Central memory CD8-positive, alpha-beta T cell (primary cell): Measurements from ENCODE around the gene CDC14A.

Experiments
- ATAC-seq: fragments of 150-1000 bp; cut with Tn5 transposase; replicated peaks from 2 replicates; pipeline ENCODE4 v1.10.0; 2022; ENCODE audit warnings: mild to moderate bottlenecking, moderate FRiP score, moderate number of reproducible peaks; ENCODE audit not compliant: poor library complexity, severe bottlenecking; ENCODE audit errors: extremely low read depth
- DNase-seq, 2 donors: peaks; one replicate each; pipeline ENCODE4 v3.0.0; 2021; ENCODE audit warnings: low spot score in 2 of 2
- H3K27ac Mint-ChIP-seq: one replicate; pipeline ENCODE4 v1.8.0; 2022; ENCODE audit warnings: low read depth, mild to moderate bottlenecking, moderate library complexity, mixed read lengths
- H3K27me3 Mint-ChIP-seq: one replicate; pipeline ENCODE4 v1.8.0; 2022; ENCODE audit warnings: mixed read lengths
- H3K36me3 Mint-ChIP-seq: one replicate; pipeline ENCODE4 v1.8.0; 2022; ENCODE audit warnings: mild to moderate bottlenecking, moderate library complexity, mixed read lengths; ENCODE audit not compliant: insufficient read depth
- H3K4me1 Mint-ChIP-seq: one replicate; pipeline ENCODE4 v1.8.0; 2022; ENCODE audit warnings: mixed read lengths
- H3K4me3 Mint-ChIP-seq: one replicate; pipeline ENCODE4 v1.8.0; 2022; ENCODE audit warnings: mild to moderate bottlenecking, moderate library complexity, mixed read lengths
- H3K9me3 Mint-ChIP-seq: one replicate; pipeline ENCODE4 v1.8.0; 2022; ENCODE audit warnings: mixed read lengths

The CDC14A gene

DNA sequence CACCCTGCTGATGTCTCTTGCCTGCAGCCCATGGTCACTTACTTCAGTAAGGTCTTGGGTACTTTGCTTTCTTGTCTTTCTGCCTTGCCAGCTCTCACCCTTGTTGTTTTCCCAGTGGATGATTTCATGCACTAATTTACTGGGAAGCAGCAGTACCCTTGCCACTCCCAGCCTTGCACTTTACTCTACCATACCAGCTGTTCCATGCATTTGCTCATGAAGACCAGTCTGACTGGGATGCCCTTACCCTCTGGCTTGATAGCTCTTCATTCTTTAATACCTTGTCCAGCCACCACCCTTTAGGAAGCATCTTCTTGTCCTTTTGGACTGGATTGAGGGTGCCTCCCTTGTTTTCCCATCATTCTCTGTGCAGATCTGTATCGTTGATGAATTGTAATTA is 28.3 kb downstream of the CDC14A start:
- no peaks in the 10 kb centered on the region for H3K27me3 Mint-ChIP-seq
- H3K4me3 Mint-ChIP-seq = no peak overlapping the region
- no peak for DNase-seq
- H3K9me3 Mint-ChIP-seq = no peaks in the 10 kb centered on the region
- no peak overlapping the region for H3K27ac Mint-ChIP-seq
- ATAC-seq = no peak
- H3K36me3 Mint-ChIP-seq = peaks cover 33% of the 10 kb centered on the region
- H3K4me1 Mint-ChIP-seq = peaks cover 52% of the 10 kb centered on the region

DNA sequence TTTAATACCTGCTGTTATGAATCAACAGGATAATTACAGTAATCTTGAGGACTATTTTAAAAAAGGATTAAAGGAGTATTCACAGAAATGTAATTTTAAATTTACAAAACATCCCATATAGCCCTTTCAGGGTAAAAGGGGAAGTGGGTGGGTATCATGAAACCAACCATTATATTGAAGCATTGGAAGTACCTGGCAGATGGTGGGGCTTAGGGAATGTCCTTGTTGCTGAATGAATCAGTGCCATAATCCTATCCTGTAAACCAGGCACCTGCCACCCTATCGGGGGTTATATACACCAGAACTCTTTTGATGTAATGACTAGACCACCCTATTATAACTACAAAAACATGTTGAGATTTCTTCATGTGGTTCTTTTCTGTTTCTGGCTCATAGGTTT is 30.4 kb downstream of the CDC14A start:
- peaks cover 31% of the 10 kb centered on the region for H3K36me3 Mint-ChIP-seq
- ATAC-seq = no peak
- H3K4me1 Mint-ChIP-seq = peaks cover 53% of the 10 kb centered on the region
- H3K27me3 Mint-ChIP-seq = no peaks in the 10 kb centered on the region
- DNase-seq = no peak
- H3K9me3 Mint-ChIP-seq = no peaks in the 10 kb centered on the region
- no peak overlapping the region for H3K4me3 Mint-ChIP-seq
- H3K27ac Mint-ChIP-seq = no peak overlapping the region

DNA sequence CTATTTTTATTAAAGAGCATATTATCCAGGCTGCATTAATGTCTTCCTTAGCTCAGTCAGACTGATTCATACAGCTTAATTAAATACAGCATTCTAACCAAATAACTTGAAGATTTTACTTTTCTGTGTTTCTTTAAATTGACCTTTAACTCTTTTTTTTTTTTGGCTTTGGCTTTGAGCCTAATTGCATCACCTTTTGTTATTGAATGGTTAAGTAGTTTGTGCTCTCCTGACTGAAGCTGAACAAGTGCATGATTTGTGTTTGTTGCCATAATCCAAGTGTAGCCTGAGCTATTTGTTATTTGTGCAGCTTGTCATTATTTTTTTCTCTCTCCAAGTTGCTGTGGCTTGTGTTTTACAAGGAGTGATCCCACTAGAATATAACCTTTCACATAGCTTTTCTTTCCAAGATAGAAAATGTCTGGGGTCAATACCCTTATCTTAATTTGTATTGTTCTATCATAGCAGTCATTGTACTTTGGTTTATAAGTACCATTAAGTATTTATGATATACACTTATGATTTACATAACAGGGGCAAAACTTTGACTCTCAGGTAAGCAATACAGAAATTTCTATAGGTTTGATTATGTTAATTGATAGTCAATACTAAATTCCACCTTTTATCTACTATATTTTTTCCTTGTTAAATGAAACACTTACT is 31.6 kb downstream of the CDC14A start:
- no peaks in the 10 kb centered on the region for H3K9me3 Mint-ChIP-seq

DNA sequence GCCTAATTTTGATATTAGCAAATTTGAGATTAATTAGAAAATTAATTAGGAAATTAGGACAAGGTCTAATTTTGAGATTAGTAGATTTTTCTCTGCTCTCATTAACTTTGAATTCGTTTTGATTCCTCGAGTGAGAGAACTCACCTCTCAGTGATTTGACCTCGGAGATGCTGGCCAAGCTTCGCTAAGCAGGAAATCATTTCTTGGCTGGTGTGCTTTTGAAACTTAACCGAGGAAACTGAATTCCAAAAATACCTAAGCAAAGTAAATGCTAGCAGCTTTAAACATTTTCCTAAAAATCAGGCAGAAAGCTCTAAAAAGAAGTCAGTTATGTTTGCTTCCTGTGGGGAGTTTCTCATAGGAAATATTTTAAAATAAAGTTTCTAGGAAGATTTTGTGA is 34.9 kb downstream of the CDC14A start:
- ATAC-seq = no peak
- H3K9me3 Mint-ChIP-seq = no peaks in the 10 kb centered on the region
- H3K4me1 Mint-ChIP-seq = peaks cover 52% of the 10 kb centered on the region
- no peaks in the 10 kb centered on the region for H3K27me3 Mint-ChIP-seq
- no peak for DNase-seq
- peaks cover 36% of the 10 kb centered on the region for H3K36me3 Mint-ChIP-seq
- H3K4me3 Mint-ChIP-seq = peak overlapping the region; percentile 58
- peak overlapping the region; percentile 71 for H3K27ac Mint-ChIP-seq

More for the DNA sequence above, 31.6 kb downstream of the CDC14A start:
- Mint-ChIP-seq H3K4me3 (no peak overlapping the region), H3K4me1 (peaks cover 51% of the 10 kb centered on the region), H3K36me3 (peaks cover 30% of the 10 kb centered on the region), H3K27ac (peak overlapping the region; percentile 30), H3K27me3 (no peaks in the 10 kb centered on the region)
- no peak for ATAC-seq
- DNase-seq = no peak

DNA sequence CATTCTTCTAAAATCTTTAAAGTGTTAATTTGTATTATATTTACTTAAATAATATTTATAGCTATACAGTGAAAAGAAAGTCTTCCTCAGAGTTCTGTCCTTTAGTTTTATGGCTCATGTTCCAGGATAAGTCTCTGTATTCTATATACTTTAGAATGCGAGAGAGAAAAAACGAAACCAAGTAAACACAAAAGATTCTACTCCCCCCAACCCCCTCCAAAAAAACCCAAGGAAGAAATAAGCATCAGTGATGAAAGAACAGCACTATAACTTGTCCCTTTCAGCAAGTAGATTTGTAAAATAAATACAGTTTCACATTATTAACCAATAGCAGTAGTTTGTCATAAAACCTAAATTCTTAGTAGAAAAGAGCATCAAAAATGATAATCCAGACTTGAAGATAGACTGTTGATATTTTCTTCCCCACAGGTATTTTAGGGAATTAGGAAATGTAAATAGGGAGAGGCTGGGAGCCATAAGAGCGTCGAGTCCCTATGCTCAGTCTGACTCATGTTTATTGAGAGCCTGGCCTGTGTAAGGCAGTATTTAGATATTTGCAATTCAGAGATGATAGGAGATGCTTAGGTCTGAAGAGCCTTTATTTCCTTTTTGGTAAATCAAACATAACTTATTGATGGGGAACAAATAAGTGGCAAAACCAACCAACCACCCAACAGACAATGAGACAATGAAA is 35.5 kb downstream of the CDC14A start:
- H3K4me3 Mint-ChIP-seq = peak overlapping the region; percentile 58
- peak overlapping the region; percentile 71 for H3K27ac Mint-ChIP-seq
- H3K9me3 Mint-ChIP-seq = no peaks in the 10 kb centered on the region
- H3K27me3 Mint-ChIP-seq = no peaks in the 10 kb centered on the region
- DNase-seq = no peak
- peaks cover 37% of the 10 kb centered on the region for H3K36me3 Mint-ChIP-seq
- ATAC-seq = no peak
- H3K4me1 Mint-ChIP-seq = peaks cover 53% of the 10 kb centered on the region

DNA sequence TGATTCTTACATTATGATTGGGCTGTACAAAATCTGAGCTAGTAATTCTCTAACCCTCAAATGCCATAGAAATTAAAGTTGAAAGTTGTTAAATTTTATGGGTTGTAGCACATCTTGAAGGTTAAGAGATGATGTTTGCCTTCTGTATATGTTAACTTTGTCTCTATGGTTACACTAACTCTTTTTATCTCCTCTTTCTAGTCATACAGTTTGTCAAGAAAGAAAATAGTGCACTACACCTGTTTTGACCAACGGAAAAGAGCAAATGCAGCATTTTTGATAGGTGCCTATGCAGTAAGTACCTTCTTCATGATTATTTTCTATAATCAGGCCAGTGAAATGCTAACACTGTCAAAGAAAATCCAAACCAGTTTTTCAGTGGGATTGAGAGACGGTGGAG is 38.2 kb downstream of the CDC14A start:
- ATAC-seq (peak; percentile 12), DNase-seq (no peak)
- Mint-ChIP-seq H3K4me3 (no peak overlapping the region), H3K27ac (peak overlapping the region; percentile 89), H3K27me3 (no peaks in the 10 kb centered on the region), H3K36me3 (peaks cover 27% of the 10 kb centered on the region), H3K4me1 (peaks cover 65% of the 10 kb centered on the region), H3K9me3 (no peaks in the 10 kb centered on the region)

DNA sequence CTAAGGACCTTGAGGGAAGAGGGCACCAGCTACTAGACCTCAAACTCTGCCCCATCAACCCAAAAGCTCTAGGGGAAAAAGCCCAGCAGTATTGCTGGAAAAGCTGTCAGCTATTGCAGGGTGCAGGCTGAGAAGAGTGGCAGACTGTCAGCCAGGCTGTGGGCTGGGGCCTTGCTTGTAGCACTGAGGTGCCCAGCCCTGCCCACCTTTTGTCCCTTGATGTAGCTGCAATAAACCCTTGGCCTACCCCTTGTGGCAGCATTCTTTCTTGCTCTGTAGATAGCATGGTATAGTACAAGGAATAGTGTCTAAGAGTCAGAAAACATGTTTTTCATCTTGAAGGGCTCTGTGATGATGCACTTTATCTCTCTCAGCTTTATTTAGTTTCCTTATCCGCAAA is 39.4 kb downstream of the CDC14A start:
- peak overlapping the region; percentile 65 for H3K27ac Mint-ChIP-seq
- DNase-seq (no peak), ATAC-seq (peak; percentile 44)
- H3K4me3 Mint-ChIP-seq = no peak overlapping the region
- H3K9me3 Mint-ChIP-seq = no peaks in the 10 kb centered on the region
- H3K36me3 Mint-ChIP-seq = peaks cover 23% of the 10 kb centered on the region
- H3K27me3 Mint-ChIP-seq = no peaks in the 10 kb centered on the region
- peaks cover 70% of the 10 kb centered on the region for H3K4me1 Mint-ChIP-seq

DNA sequence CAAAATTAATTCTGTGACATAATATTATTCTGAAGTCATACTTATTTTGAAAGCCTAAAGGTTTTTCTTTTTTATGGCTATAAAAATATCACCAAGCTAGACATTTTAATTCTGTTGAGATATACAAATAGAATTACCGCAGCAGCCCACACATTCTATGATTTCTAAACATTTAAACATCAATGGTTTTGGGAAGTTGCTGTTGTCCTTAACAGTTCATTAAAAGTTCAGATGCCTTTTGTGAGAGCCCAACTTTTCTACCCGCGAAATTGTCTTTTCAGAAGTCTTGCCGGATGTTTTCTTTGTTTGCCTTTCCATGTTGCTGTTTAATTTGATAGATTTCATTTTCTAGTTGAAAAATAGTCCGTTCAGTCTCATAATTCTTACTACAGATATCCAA is 40.5 kb downstream of the CDC14A start:
- Mint-ChIP-seq H3K36me3 (peaks cover 27% of the 10 kb centered on the region), H3K27me3 (no peaks in the 10 kb centered on the region), H3K4me1 (peaks cover 74% of the 10 kb centered on the region), H3K4me3 (no peak overlapping the region), H3K27ac (peak overlapping the region; percentile 65), H3K9me3 (no peaks in the 10 kb centered on the region)
- DNase-seq (no peak), ATAC-seq (no peak)

DNA sequence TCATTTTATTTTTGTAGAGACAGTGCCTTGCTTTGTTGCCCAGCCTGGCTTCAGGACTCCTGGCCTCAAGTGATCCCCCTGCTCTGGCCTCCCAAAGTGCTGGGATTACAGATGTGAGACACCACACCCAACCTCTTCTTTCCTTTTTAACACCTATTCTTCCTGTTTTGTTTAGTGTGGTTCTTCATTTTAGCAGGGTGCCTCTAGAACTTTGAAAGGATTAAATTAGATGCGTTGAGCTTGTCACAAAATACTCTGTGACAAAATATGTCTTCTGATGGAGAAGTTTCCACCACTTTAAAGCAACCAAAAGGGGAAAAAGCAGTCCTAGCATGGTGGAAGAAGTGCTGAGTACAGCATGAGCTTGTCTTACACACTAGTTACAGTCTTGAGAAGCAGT is 42.0 kb downstream of the CDC14A start:
- Mint-ChIP-seq H3K36me3 (peaks cover 25% of the 10 kb centered on the region), H3K4me1 (peaks cover 79% of the 10 kb centered on the region), H3K4me3 (peak overlapping the region; percentile 1), H3K27me3 (no peaks in the 10 kb centered on the region), H3K9me3 (no peaks in the 10 kb centered on the region), H3K27ac (peak overlapping the region; percentile 84)
- ATAC-seq = no peak
- DNase-seq = no peak

DNA sequence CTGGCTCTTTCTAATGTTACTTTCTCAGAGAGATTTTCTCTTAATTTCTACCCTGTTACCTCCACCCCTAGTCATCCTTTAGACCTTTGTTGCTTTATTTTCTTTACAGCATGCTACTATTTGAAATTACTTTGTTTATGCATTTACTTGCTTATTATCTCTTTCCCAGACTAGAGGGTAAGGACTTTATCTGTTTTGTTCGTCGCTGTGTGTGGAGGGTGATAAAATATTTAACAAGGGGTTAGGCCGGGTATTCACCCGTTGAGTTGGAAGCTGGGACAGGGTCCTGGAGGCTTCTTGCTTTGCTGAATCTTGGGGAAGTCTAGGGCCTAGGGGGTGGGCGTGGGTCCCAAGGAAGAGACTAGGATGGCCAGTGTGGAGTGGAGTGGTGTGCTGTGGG is 43.6 kb downstream of the CDC14A start:
- peaks cover 24% of the 10 kb centered on the region for H3K36me3 Mint-ChIP-seq
- peak overlapping the region; percentile 88 for H3K27ac Mint-ChIP-seq
- H3K4me3 Mint-ChIP-seq = peak overlapping the region; percentile 63
- no peaks in the 10 kb centered on the region for H3K27me3 Mint-ChIP-seq
- H3K9me3 Mint-ChIP-seq = no peaks in the 10 kb centered on the region
- DNase-seq = no peak
- ATAC-seq = no peak
- peaks cover 83% of the 10 kb centered on the region for H3K4me1 Mint-ChIP-seq

DNA sequence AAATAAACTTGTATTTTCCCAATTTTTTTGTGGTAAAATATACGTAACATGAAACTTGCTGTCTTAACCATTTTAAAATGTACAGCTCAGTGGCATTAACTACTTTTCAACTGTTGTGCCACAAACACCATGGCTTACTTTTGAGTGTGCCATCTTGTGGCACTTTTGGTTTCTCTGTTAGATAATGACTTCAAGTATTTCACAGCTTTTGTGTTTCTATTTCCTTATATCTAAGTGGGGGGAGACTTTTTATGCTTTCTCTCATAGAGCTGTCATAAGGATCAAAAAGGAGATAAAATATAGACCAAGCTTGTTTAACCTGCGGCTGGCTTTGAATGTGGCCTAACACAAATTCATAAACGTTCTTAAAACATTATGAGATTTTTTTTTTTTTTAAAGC is 44.3 kb downstream of the CDC14A start:
- peak; percentile 64 for ATAC-seq
- H3K27me3 Mint-ChIP-seq = no peaks in the 10 kb centered on the region
- peaks cover 82% of the 10 kb centered on the region for H3K4me1 Mint-ChIP-seq
- DNase-seq = peak in 1 of 2 donors; percentile 37
- no peaks in the 10 kb centered on the region for H3K9me3 Mint-ChIP-seq
- peak overlapping the region; percentile 63 for H3K4me3 Mint-ChIP-seq
- H3K36me3 Mint-ChIP-seq = peaks cover 21% of the 10 kb centered on the region
- H3K27ac Mint-ChIP-seq = peak overlapping the region; percentile 88

DNA sequence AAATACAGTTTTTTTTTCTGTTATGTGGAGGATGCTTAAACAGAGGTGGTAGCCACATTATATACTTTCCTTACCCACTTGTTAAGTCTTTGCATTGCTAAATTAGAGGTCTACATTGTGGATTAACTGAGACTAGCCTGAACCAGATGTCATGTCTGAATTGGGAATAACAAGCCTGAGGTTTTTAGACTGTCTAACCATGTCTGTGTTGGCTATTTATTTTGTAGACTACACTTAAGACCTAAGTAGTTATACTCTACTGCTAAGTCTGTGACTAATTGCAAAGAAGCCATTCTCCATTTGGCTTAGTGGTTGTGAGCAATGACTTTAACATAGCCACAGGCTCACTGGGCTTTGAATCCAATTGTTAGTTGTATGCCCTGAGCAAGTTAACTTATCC is 45.4 kb downstream of the CDC14A start:
- Mint-ChIP-seq H3K27me3 (no peaks in the 10 kb centered on the region), H3K27ac (peak overlapping the region; percentile 88), H3K36me3 (peaks cover 13% of the 10 kb centered on the region), H3K4me1 (peaks cover 79% of the 10 kb centered on the region), H3K9me3 (no peaks in the 10 kb centered on the region), H3K4me3 (peak overlapping the region; percentile 63)
- ATAC-seq (peak; percentile 43), DNase-seq (no peak)

DNA sequence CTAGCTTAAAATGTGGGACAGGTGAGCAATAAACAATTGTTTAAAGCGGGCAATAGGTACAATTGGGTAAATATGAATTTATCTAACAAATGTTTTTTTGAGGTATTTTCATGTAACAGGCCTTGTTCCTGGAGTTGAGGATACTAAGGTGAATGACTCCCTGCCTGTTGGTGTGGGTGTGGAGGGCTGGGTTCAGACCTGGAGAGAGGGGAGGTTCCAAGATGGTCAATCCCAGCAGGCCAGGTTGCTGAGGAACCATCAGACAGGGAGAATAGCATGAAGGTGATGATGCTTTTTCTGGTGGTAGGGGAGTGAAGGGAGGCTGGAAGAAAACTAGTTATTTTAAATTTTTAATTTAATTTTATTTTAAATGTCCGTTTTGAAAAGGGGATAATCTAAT is 46.3 kb downstream of the CDC14A start:
- peaks cover 15% of the 10 kb centered on the region for H3K36me3 Mint-ChIP-seq
- ATAC-seq (no peak), DNase-seq (no peak)
- peak overlapping the region; percentile 63 for H3K4me3 Mint-ChIP-seq
- H3K27me3 Mint-ChIP-seq = no peaks in the 10 kb centered on the region
- peaks cover 79% of the 10 kb centered on the region for H3K4me1 Mint-ChIP-seq
- no peaks in the 10 kb centered on the region for H3K9me3 Mint-ChIP-seq
- H3K27ac Mint-ChIP-seq = peak overlapping the region; percentile 88
